ENCODE results near the gene CFAP100. TPM values are rescaled to one million over a fixed set of nuclear protein-coding genes. Genes with fewer than 3 reads are reported as not detected.

Gene CFAP100
- total RNA-seq, 1 experiment from 2014 or later = not detected

GRCh38 chr3:126407412-126408044 lies 12.8 kb downstream of the CFAP100 start:
- ChIA-PET CTCF (no interaction called here), POLR2A (no interaction called here), RAD21 (ENCODE audit: low non-redundant PET in 1 of 2, low total read pairs in 2 of 2, uncharacterized antibody in 2 of 2, unreplicated experiment in 2 of 2) (interaction anchor here in 1 of 2 experiments (1.2 kb wide), 1 partner anchor 42 kb away, joined by 3 read pairs; no protein-coding TSS in a partner anchor)
- peak overlapping the region; percentile 66 for H2AFZ ChIP-seq (ENCODE audit: low read depth, low read length, poor library complexity, severe bottlenecking)
- BruUV-seq (replicated peaks) = no TSS peak
- no peak overlapping the region for H3K4me3 ChIP-seq (replicated peaks in 1 of 2; ENCODE audit: low read depth in 1 of 2, low read length in 2 of 2)
- H3K9me2 ChIP-seq (ENCODE audit: insufficient read depth) = no peaks in the 10 kb centered on the region
- 0 out of 2 replicates have a peak, but pooled peaks cover 7% of the 10 kb centered on the region for H3K27me3 ChIP-seq (ENCODE audit: insufficient read depth, low read length)
- intact Hi-C loops (cut with micrococcal nuclease) = no loop called here
- ATAC-seq (peak; percentile 98), DNase-seq (ENCODE audit: low read depth, low spot score) (no peak)
- no peaks in the 10 kb centered on the region for H3K36me3 ChIP-seq (ENCODE audit: control insufficient read depth in 1 of 2, insufficient read depth in 2 of 2, low read length in 2 of 2)
- H3K27ac ChIP-seq (ENCODE audit: low read depth, low read length) = no peak overlapping the region
- no peaks in the 10 kb centered on the region for H3K79me2 ChIP-seq (ENCODE audit: insufficient read depth, low read length)
- no peak overlapping the region for H3K4me2 ChIP-seq (ENCODE audit: low read length)
- H3K4me1 ChIP-seq (ENCODE audit: control insufficient read depth in 1 of 2, insufficient read depth in 2 of 2, low read length in 2 of 2) = 0 out of 4 replicates have a peak, but pooled peaks cover 0 to 3% of the 10 kb centered on the region in 2 experiments
- H4K20me1 ChIP-seq (ENCODE audit: insufficient read depth) = no peaks in the 10 kb centered on the region
- H3K9ac ChIP-seq (ENCODE audit: low read length) = no peak overlapping the region
- TF ChIP-seq, protein P1, sequence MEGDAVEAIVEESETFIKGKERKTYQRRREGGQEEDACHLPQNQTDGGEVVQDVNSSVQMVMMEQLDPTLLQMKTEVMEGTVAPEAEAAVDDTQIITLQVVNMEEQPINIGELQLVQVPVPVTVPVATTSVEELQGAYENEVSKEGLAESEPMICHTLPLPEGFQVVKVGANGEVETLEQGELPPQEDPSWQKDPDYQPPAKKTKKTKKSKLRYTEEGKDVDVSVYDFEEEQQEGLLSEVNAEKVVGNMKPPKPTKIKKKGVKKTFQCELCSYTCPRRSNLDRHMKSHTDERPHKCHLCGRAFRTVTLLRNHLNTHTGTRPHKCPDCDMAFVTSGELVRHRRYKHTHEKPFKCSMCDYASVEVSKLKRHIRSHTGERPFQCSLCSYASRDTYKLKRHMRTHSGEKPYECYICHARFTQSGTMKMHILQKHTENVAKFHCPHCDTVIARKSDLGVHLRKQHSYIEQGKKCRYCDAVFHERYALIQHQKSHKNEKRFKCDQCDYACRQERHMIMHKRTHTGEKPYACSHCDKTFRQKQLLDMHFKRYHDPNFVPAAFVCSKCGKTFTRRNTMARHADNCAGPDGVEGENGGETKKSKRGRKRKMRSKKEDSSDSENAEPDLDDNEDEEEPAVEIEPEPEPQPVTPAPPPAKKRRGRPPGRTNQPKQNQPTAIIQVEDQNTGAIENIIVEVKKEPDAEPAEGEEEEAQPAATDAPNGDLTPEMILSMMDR (IDR thresholded peaks at IDR 0.05 in 2 of 3, conservative IDR thresholded peaks at IDR 0.05 in 1 of 3; ENCODE audit: borderline replicate concordance in 1 of 3, insufficient read depth in 1 of 3, low read depth in 2 of 3, low read length in 2 of 3) = peak; percentile 37 to 54 (median 45); a peak in 5 of 6 replicates
- TF ChIP-seq POLR2A (IDR thresholded peaks at IDR 0.05; ENCODE audit: borderline replicate concordance, extremely low read depth, insufficient read depth, insufficient read length) = no peak
- no peak for TF ChIP-seq MAX (IDR thresholded peaks at IDR 0.05)
- TF ChIP-seq TCF7L2 (IDR thresholded peaks at IDR 0.05; ENCODE audit: borderline replicate concordance, extremely low read depth, insufficient read depth, insufficient read length) = no peak
- peak; percentile 45 for TF ChIP-seq RAD21 (IDR thresholded peaks at IDR 0.05; ENCODE audit: low read depth)
- TF ChIP-seq YY1 (IDR thresholded peaks at IDR 0.05; ENCODE audit: extremely low read depth, insufficient replicate concordance, low read depth, low read length) = no peak
- H3K9me3 ChIP-seq (ENCODE audit: control insufficient read depth in 1 of 2, insufficient read depth in 1 of 2, low read depth in 1 of 2, low read length in 2 of 2) = no peaks in the 10 kb centered on the region
